DND-41 (cell line): ENCODE data around the gene PRRX1.

Source experiments
- CTCF ChIP-seq: IDR thresholded peaks from 2 replicates; pipeline ENCODE4 v1.5.1; 2012; ENCODE audit warnings: borderline replicate concordance, low read length, moderate library complexity, mild to moderate bottlenecking; ENCODE audit not compliant: poor library complexity, severe bottlenecking; ENCODE audit errors: extremely low read depth
- EZH2 ChIP-seq: IDR thresholded peaks from 3 replicates; pipeline ENCODE4 v1.6.1; 2012; ENCODE audit warnings: borderline replicate concordance, low read depth, mild to moderate bottlenecking, moderate library complexity, low read length, inconsistent platforms; ENCODE audit not compliant: severe bottlenecking

GRCh38 chr1:170619241-170620028 is 44.5 kb upstream of the PRRX1 start:
- TF ChIP-seq CTCF (no peak), EZH2 (no peak)
